Measurements from ENCODE around the gene BIK.
"Not testable (repeated sequence)": the region's sequence is repeated elsewhere in the genome, so short reads cannot be mapped to it uniquely, and the experiment has no call there.

Gene BIK

DNA sequence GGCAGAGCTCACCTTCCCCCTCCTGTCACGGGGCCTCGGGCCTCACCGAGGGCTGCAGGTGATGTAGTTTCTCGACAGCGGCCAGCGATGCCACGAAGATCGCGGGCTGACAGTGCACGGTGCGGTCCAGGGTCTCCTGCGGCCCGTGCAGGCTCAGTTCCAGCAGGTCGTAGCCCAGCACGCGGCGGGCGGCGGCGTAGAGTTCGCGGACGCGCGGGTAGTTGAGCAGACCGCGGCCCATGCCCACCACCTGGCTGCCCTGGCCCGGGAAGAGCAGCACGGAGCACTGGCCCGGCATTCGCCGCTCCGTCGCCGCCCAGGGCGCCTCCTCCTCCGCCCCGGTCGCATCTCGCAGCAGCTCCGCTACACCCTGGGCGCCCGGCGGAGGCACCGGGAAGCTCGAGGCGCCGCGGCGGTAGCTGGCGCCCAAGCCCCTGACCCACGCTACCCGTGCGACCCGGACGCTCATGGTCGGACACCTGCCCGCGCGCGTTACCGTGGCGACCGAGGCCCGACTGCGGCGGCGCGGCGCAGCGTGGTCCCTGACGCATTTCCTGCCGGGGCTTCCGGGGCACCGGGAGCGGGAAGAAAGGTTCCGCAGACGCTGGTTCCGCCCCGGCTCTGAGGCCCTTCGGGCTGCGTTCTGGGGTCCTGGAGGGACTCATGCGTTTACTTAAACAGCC lies 32.5 kb downstream of the BIK start, which contains the start of gene MCAT:
TSS of gene MCAT (minus strand) at position 519 of the 683 bp plus-strand sequence. CDS start at position 469, 50 bp downstream.
- peak; percentile 94 for DNase-seq

DNA sequence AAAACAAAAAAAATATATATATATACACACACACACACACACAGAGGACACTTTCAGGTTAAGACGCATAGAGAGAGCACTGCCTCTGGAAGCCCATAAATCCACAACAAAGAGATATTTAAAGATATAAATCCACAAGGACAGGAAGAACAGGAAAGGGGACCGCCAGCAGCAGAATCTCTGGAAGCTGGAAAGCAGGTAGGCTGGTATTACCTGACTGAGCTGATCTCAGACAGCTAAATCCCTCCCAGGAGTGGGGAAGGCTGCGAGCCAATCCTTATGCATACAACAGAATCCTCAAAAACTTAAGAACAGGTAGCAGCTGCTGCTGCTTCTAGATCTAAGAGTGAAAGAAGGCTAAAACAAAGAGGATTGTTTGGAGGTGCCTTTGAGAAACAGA lies 34.4 kb downstream of the BIK start:
- no peak for DNase-seq

DNA sequence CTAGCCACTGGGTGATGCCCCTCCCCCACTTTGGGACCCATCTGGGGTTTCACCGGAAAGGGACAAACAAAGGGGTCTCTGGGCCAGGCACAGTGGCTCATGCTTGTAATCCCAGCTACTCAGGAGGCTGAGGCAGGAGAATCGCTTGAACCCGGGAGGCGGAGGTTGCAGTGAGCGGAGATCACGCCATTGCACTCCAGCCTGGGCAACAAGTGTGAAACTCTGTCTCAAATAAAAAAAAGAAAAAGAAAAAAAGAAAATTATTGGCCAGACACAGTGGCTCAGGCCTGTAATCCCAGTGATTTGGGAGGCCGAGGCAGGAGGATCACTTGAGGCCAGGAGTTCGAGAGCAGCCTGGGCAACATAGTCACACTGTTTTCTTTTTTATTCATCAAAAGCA lies 34.8 kb downstream of the BIK start:
- not testable (repeated sequence) for DNase-seq

- not testable (repeated sequence) for DNase-seq
These were observed 35.8 kb downstream of the BIK start for GRCh38 chr22:43146332-43146731.

DNA sequence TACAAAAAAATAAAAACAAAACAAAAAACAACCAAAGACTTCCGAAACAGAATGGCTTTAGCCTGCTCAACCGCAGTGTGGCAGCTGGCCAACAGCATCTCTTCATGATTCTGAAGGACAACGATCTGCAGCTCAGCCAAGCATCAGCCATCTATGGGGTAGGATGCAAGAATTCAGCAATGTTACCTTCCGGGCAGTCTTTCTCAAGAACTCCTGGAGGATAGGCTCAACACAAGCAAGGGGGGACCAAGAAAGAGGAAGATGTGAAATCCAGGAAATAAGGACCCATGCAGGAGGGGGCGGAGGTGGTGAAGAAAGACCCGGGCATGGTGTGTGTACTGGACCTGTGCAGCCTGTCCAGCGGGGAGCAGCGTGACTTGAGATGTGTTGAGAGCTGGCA lies 37.3 kb downstream of the BIK start:
- no peak for DNase-seq

DNA sequence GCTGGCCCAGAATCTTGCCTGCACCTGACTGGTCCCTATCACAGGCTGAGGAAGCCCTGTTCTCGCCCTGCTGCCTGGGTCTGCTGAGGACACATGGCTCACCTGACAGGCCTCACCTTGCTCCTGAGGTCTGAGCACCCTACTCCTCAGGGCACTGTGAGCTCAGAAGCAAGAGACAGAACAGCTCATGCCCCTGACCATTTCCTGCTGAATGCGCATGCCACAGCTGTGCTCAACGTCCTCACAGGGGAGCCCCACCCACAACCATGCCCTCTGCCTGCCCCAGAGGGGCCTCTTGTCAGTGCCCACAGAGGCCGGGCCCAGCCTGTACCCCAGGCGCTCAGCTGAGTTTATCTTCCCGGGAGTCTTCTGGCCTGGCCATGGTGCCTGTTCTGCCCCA lies 38.0 kb downstream of the BIK start:
- no peak for DNase-seq

DNA sequence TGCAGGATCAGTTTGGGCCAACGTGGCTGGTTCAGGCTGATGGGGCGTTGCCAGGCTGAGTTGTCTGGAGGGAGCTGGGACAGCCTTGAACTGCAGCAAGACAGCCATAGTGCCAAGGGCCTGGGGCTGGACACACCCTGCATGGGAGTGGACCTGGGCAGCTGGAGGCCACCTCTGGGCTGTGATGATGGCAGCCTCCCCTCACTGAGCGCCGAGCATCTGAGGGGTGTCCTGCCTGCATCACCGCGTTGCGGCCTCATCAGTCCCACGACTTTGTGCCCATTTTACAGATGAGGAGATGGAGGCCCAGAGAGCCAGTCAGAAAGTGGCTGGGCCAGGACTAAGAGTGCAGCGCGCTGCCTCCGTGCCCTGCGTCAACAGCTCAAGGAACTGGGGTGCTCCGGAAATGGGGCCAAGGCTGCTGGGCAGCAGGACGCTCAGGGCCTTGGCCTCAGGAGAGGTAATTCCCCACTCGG lies 40.2 kb downstream of the BIK start:
- no peak for DNase-seq

- peak; percentile 47 for DNase-seq
These were observed 40.9 kb downstream of the BIK start, which contains the start of gene TSPO for GRCh38 chr22:43151251-43152002. TSPO (plus strand) TSS chr22:43151559; CDS start chr22:43159239, 7,680 bp downstream.

- DNase-seq: no peak
These were observed 41.4 kb downstream of the BIK start for GRCh38 chr22:43152003-43152356.

GRCh38 chr22:43152357-43153071 lies 42.0 kb downstream of the BIK start:
- no peak for DNase-seq

DNA sequence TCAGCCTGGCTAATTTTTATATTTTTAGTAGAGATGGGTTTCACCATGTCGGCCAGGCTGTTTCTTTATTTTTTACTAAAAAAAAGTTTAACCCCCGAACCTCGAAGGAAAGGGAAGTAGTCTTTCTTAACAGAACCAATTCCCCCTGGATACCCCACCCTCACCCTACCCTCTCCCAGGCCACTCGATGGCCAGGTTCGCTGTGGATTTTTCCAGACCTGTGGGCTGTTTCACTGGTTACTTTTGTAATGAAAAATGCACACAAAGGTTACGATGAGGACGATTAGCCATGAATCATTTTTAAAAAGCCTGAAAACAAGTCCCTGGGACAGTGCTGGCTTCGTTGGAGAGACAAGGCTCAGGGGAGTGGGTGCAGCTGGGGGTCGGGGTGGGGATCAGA lies 43.3 kb downstream of the BIK start:
- no peak for DNase-seq

DNA sequence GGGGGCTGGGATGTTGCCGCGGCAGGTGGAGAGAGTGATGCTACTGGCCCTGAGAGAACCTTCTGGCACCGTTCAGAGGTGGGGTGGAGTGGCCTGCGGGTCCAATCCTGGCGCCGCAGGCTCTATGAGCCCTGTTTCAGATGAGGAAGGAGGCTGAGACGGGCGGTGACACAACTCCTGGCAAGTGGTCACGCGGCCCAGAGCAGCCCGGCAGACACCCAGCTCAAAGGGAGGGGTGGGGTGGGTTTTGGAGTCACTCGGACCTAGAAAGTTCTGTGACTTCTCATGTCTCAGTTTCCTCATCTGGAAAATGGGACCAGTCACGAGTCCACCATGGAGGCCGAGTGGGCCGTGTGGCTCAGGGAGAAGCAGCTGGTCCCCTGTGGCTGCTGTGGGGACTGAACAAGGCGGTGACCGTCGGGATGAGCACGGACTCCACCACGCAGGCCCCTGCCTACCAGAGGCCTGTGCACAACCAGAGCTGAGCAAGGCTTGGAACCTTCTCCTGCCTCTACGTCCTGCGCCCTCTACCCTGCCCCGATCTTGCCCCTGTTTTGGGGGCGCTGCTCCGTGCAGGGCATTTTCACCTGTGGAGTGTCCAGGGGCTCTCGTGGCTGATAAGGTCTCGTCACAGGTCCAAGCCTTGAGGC lies 44.5 kb downstream of the BIK start:
- no peak for DNase-seq

DNA sequence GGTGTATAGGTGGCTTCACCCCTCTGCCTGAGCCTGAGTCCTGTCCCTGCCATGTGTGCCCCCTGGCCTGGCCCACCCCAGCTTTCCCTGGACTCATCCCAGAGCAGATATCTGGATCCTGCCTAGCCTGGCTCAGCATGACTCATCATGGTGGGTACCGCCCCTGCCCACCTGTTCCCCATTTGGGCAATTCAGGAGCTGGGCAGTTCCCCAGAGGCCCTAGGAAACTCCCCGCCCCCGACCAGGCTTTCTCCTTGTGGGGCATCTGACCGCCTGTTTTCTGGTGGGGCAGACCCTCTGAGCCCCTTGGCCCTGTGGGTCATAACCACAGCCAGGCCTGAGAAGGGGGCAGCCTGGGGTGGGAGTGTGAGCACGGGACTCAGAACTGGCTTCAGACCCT lies 45.2 kb downstream of the BIK start:
- DNase-seq: no peak

- no peak for DNase-seq
These were observed 45.9 kb downstream of the BIK start for GRCh38 chr22:43156413-43156812.

DNA sequence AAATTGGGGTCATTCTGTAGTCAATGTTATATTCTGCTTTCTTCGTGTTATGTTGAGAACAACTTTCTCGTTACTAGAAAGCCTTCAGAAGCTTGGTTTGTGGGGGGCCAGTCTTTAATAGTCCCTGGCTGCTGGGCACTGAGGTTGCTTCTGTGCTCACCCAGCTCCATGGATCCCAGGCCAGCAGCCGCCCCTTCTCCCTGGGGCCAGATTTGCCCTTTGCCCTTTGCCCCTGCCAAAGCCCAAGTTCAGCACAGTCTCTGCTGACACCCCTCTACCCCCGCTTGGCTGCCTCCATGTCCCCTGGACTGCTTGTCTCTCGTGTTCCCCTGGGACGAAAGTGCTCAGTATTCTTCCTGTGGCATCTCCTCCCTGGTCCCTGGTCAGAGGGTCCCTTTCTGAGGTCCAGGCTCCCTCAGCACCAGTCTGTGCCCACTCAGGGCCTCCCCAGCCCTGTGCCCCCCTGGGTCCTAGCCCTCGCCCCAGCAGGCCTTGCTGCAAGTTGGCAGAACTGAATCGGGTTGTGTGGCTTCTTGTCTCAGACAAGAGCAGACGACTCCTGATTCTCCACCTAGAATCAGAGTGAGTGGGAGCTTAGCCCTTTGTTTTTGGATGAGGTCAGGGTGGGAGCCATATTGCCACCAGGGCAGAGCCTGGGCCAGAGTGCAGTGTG lies 47.5 kb downstream of the BIK start:
- no peak for DNase-seq

DNA sequence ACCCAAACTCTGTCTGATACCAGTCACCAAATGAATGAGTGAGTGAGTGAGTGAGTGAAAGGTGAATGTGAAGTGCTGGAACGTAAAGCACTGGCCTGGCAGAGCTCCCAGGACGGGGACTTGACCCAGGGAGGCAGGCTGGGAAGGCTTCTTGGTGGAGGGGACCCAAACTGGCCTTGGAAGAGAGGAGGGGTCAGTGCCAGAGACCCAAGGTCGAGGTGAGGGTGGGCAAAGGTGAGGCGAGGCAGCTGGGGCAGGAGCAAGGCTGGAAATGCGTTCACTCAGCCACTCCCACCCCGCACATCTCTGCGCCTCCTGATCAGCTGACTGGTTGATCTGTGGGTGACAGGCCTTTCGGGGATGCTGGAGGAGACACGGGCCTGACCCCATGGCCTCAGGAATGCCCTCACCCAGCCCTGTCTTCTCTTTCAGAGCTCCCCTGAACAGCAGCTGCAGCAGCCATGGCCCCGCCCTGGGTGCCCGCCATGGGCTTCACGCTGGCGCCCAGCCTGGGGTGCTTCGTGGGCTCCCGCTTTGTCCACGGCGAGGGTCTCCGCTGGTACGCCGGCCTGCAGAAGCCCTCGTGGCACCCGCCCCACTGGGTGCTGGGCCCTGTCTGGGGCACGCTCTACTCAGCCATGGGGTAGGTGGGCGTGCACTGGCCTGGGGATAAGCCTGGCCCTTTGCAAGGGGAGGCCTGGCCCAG lies 48.4 kb downstream of the BIK start:
- no peak for DNase-seq

- no peak for DNase-seq
These were observed 49.1 kb downstream of the BIK start for GRCh38 chr22:43159484-43160178.

- no peak for DNase-seq
These were observed 50.1 kb downstream of the BIK start for GRCh38 chr22:43160497-43161126.

GRCh38 chr22:43162412-43163150 lies 52.0 kb downstream of the BIK start:
- DNase-seq: no peak

GRCh38 chr22:43163241-43163795 lies 52.8 kb downstream of the BIK start:
- no peak for DNase-seq

Measured in retina (tissue), 1 donor.